ENCODE measurements around the gene IFRD2. TPM values are rescaled to one million over a fixed set of nuclear protein-coding genes. Genes with fewer than 3 reads are reported as not detected.
"Not testable (repeated sequence)": the region's sequence is repeated elsewhere in the genome, so short reads cannot be mapped to it uniquely, and the experiment has no call there.

The IFRD2 gene
- total RNA-seq, 1 experiment from 2014 or later, result 89.5 TPM

DNA sequence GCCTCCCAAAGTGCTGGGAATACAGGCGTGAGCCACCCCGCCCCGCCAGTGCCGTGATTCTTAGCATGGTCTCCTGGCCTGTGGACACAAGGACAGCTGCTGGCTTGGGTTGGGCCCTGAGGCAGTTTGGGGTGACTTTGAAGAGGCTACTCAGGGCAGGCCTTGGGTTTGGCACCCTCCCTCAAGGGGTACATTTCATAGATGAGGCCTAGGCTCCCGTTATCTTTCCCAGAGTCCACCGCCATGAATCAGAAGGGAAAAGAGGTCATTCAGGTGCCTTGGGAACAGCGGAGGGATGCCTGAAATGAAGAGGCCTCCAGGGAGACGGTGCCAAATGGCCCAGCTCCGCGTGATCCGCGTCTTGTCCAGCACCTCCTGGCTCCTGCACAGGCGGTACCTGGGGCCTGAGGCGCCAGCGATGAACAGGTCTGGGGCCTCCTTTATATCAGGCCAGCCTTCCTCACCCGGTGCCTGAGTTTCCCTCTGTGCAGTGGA is 46.9 kb downstream of the IFRD2 start:
- H3K27me3 ChIP-seq (replicated peaks; ENCODE audit: control insufficient read depth, insufficient read depth, low read length), result no peaks in the 10 kb centered on the region
- Mint-ChIP-seq H3K27ac (ENCODE audit: unreplicated experiment) (no peak overlapping the region), H3K27me3 (ENCODE audit: insufficient read depth, unreplicated experiment) (no peaks in the 10 kb centered on the region), H3K9me3 (ENCODE audit: unreplicated experiment) (no peaks in the 10 kb centered on the region), H3K36me3 (ENCODE audit: insufficient read depth, unreplicated experiment) (peaks cover 11% of the 10 kb centered on the region), H3K4me3 (ENCODE audit: unreplicated experiment) (no peak overlapping the region), H3K4me1 (ENCODE audit: low read depth, unreplicated experiment) (no peaks in the 10 kb centered on the region)
- H3K4me3 ChIP-seq (ENCODE audit: low read depth, low read length), result no peak overlapping the region
- TF ChIP-seq, protein P1, sequence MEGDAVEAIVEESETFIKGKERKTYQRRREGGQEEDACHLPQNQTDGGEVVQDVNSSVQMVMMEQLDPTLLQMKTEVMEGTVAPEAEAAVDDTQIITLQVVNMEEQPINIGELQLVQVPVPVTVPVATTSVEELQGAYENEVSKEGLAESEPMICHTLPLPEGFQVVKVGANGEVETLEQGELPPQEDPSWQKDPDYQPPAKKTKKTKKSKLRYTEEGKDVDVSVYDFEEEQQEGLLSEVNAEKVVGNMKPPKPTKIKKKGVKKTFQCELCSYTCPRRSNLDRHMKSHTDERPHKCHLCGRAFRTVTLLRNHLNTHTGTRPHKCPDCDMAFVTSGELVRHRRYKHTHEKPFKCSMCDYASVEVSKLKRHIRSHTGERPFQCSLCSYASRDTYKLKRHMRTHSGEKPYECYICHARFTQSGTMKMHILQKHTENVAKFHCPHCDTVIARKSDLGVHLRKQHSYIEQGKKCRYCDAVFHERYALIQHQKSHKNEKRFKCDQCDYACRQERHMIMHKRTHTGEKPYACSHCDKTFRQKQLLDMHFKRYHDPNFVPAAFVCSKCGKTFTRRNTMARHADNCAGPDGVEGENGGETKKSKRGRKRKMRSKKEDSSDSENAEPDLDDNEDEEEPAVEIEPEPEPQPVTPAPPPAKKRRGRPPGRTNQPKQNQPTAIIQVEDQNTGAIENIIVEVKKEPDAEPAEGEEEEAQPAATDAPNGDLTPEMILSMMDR (IDR thresholded peaks at IDR 0.05; ENCODE audit: insufficient read depth in 1 of 2, low read depth in 1 of 2, low read length in 1 of 2, severe bottlenecking in 1 of 2, unreplicated experiment in 1 of 2), result no peak
- H3K4me1 ChIP-seq, result peaks cover 8% of the 10 kb centered on the region
- intact Hi-C loops (cut with micrococcal nuclease; ENCODE audit: unreplicated experiment), result no loop called here
- no peak for DNase-seq
- ChIA-PET CTCF (interaction anchor here (4.1 kb wide), 1 partner anchor 9 kb away, joined by 30 read pairs; the partner anchor contains the start of gene GNAI2), POLR2A (no interaction called here)
- H3K36me3 ChIP-seq (ENCODE audit: control insufficient read depth, insufficient read depth, low read length), result no peaks in the 10 kb centered on the region; the same call in 1 of the 2 replicates
- no TSS peak for BruUV-seq (replicated peaks)
- no peaks in the 10 kb centered on the region for H3K9me3 ChIP-seq

DNA sequence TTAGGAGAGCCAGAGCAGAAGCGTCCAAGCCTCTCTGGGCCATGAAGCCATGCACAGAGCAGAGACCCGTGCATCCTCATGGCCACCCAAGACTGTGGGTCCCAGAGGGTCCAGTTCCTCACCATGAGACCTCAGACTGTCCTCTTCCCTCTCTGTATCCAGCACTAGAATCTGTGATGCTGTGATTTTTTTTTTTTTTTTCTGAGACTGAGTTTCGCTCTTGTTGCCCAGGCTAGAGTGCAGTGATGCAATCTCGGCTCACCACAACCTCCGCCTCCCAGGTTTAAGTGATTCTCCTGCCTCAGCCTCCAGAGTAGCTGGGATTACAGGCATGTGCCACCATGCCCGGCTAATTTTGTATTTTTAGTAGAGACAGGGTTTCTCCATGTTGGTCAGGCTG is 47.4 kb downstream of the IFRD2 start:
- H3K27me3 Mint-ChIP-seq (ENCODE audit: insufficient read depth, unreplicated experiment); intact Hi-C loops (cut with micrococcal nuclease; ENCODE audit: unreplicated experiment); BruUV-seq (replicated peaks); H3K9me3 ChIP-seq; H3K4me3 Mint-ChIP-seq (ENCODE audit: unreplicated experiment); DNase-seq; H3K9me3 Mint-ChIP-seq (ENCODE audit: unreplicated experiment); H3K4me1 Mint-ChIP-seq (ENCODE audit: low read depth, unreplicated experiment); H3K4me1 ChIP-seq; H3K27me3 ChIP-seq (replicated peaks; ENCODE audit: control insufficient read depth, insufficient read depth, low read length); H3K4me3 ChIP-seq (ENCODE audit: low read depth, low read length); H3K36me3 ChIP-seq (ENCODE audit: control insufficient read depth, insufficient read depth, low read length); POLR2A ChIA-PET; H3K27ac Mint-ChIP-seq (ENCODE audit: unreplicated experiment): not testable (repeated sequence)
- peaks cover 13% of the 10 kb centered on the region for H3K36me3 Mint-ChIP-seq (ENCODE audit: insufficient read depth, unreplicated experiment)
- CTCF ChIA-PET, result interaction anchor here (1.0 to 4.1 kb wide), 2 partner anchors 9 kb away, joined by 7 to 30 read pairs; partner anchors contain the start of gene GNAI2

GRCh38 chr3:50243543-50243895 is 48.7 kb downstream of the IFRD2 start:
- Mint-ChIP-seq H3K27ac (ENCODE audit: unreplicated experiment) (no peak overlapping the region), H3K4me3 (ENCODE audit: unreplicated experiment) (no peak overlapping the region), H3K9me3 (ENCODE audit: unreplicated experiment) (no peaks in the 10 kb centered on the region), H3K27me3 (ENCODE audit: insufficient read depth, unreplicated experiment) (no peaks in the 10 kb centered on the region), H3K36me3 (ENCODE audit: insufficient read depth, unreplicated experiment) (peaks cover 15% of the 10 kb centered on the region), H3K4me1 (ENCODE audit: low read depth, unreplicated experiment) (no peaks in the 10 kb centered on the region)
- CTCF ChIA-PET, result interaction anchor here (0.9 to 1.0 kb wide), 2 partner anchors 8 to 14 kb away, joined by 3 to 7 read pairs; partner anchors contain the start of gene GNAI2
- intact Hi-C loops (cut with micrococcal nuclease; ENCODE audit: unreplicated experiment), result no loop called here
- no TSS peak for BruUV-seq (replicated peaks)
- no peak overlapping the region for H3K4me3 ChIP-seq (ENCODE audit: low read depth, low read length)
- no peaks in the 10 kb centered on the region for H3K27me3 ChIP-seq (replicated peaks; ENCODE audit: control insufficient read depth, insufficient read depth, low read length)
- no peaks in the 10 kb centered on the region; the same call in none of the 2 replicates for H3K36me3 ChIP-seq (ENCODE audit: control insufficient read depth, insufficient read depth, low read length)
- DNase-seq, result no peak
- H3K9me3 ChIP-seq, result no peaks in the 10 kb centered on the region
- TF ChIP-seq, protein P1 (IDR thresholded peaks at IDR 0.05; ENCODE audit: insufficient read depth in 1 of 2, low read depth in 1 of 2, low read length in 1 of 2, severe bottlenecking in 1 of 2, unreplicated experiment in 1 of 2), result no peak
- peaks cover 8% of the 10 kb centered on the region for H3K4me1 ChIP-seq
- POLR2A ChIA-PET, result no interaction called here

All from Caco-2 (cell line).